Inflammatory macrophage treated with lipopolysaccharide for 1 hour (primary cell): ENCODE measurements around the gene IGSF21.
A peak's percentile ranks its signal among the peaks of the same experiment; 100 is the strongest.

Experiments used
- DNase-seq, 2 donors: peaks; one replicate each; pipeline ENCODE4 v3.0.0-alpha.2; 2020 to 2022

The IGSF21 gene

DNA sequence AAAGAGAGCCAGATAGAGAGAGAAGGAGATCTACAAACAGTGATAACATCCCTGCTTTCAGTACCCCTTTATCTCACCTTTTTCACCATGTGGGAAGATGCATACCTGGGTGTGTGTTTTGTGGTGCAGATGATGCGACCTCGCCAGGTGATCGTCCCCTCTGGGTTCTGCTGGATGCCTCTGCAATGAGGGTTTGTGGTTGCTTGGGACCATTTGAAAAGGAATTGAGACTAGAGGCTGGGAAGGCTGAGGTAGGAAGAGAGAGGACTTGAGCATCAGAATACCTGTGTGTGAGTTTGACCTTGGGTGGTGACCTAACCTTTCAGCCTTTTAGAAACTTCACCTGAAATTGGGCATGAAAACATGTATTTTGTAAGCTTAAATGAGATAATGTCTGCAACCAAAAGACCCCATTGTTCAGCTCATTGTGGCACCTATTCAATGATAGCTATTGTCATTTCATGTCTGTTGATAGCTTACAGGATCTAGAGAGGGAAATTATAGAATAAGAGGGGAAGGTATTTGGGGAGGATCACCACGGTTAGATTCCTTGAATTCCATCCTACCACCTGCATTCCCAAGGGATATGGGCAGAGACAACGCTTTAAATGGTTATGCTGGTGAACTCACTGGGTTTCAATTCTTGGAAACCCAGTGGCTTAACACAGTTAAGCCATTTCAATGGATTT, 125.7 kb downstream of the IGSF21 start:
- DNase-seq: no peak

GRCh38 chr1:18234790-18235242, 127.2 kb downstream of the IGSF21 start:
- peak; percentile 22 to 77 for DNase-seq

DNA sequence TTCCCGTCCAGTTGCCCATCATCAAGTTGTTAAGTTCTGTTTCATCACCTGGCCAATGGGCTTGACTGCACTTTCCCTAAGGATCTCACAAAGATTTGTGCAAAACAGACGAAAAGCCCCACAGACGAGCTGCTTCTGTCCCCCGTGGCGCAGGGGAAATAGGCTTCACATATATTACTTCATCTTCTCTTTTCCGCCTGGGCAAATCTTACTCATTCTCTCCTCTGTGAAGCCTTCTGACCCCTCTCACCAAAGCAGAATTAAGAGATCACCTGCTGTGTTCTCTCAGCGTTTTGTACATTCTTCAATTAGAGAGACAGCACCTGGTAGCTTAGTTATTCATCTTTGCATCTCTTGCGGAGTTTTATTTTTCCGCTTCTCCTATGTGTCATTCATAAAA, 129.8 kb downstream of the IGSF21 start:
- DNase-seq: no peak

GRCh38 chr1:18238190-18238589, 130.6 kb downstream of the IGSF21 start:
- DNase-seq: no peak

GRCh38 chr1:18239671-18240070, 132.1 kb downstream of the IGSF21 start:
- no peak for DNase-seq

GRCh38 chr1:18240906-18241305, 133.3 kb downstream of the IGSF21 start:
- DNase-seq: no peak

- no peak for DNase-seq
Measured at GRCh38 chr1:18241891-18242290, 134.3 kb downstream of the IGSF21 start.

- no peak for DNase-seq
Measured at GRCh38 chr1:18243503-18244175, 136.0 kb downstream of the IGSF21 start.

GRCh38 chr1:18244762-18245161, 137.2 kb downstream of the IGSF21 start:
- DNase-seq: no peak

DNA sequence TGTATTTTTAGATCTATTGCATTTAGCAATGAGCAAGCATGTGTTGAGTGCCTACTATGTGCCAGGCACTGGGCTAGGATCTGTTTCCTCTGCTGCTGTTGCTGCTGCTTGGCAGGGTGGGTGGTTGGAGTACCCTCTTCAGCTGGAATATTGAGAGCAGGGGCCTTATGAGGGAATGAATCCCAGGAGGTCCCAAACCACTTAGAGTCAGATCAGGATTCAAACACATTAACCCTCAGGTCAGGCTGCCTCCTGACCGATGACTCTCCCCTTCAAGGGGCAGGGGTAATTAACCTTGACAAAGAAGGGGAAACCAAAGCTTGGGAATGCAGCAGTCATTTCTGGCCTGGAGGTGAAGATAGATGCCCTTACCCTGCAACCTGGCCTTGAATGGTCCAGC, 138.0 kb downstream of the IGSF21 start:
- DNase-seq: no peak

- no peak for DNase-seq
Measured at GRCh38 chr1:18246543-18246942, 138.9 kb downstream of the IGSF21 start.

- no peak for DNase-seq
Measured at GRCh38 chr1:18247151-18247550, 139.6 kb downstream of the IGSF21 start.

DNA sequence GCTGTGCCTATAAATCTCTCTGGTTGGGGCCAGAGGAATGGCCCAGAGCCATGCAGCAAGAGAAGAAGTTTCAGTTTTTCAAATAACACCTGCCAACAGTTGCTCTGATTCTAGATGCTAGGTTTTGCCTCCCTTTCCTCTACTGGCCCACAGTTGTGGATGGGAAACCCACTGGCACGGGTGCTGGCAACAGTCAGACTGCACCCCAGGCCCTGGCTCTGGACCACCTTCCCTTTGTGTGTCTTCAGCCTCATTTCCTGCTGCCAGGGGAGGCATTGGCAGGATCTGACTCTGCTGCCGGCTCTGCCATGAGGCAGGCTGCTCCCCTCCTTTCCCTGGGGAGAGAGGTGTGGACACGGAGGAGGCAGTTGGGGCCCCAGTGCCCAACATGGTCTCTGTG, 142.0 kb downstream of the IGSF21 start:
- DNase-seq: no peak

- no peak for DNase-seq
Measured at GRCh38 chr1:18253093-18253492, 145.5 kb downstream of the IGSF21 start.

GRCh38 chr1:18256282-18257235, 149.0 kb downstream of the IGSF21 start:
- DNase-seq: peak; percentile 1 to 15

DNA sequence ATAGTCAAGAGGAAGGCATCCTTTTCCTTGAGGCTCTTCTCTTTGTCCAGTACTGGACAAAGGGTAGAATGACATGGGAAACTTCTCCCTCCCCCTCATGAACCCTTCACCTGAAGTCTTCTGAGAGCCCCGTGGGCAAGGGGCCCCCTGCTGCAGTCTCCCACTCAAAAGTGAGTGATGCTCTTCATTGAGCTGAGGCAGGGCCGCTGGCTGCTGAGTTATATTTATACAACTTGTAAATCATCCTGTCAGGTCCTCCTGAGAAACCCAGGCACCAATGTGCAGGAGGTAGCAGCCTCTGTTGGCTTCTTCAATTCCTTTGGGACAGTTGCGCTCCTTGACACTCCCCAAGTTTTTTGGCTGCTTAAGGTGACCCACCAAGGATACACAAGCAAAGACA, 150.2 kb downstream of the IGSF21 start:
- DNase-seq: no peak

DNA sequence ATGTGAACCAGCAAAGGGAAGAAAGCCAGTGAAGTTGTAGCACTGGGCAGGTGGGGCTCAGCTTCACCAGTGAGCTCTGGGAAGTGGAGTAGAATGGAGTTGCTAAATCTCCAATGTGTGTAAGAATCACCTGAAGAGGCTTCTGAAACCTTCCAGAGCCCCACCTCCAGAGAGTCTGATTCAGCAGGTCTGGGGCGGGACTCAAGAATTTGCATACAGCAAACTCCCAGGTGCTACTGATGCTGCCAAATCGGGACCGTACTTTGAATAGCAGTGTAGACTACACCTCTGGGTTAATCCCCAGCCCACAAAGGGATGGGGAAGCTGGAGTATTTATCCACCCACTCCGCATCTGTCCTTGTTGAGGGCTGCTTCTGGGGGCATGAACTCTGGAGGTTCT, 154.3 kb downstream of the IGSF21 start:
- no peak for DNase-seq

GRCh38 chr1:18262726-18263125, 155.1 kb downstream of the IGSF21 start:
- DNase-seq: no peak

DNA sequence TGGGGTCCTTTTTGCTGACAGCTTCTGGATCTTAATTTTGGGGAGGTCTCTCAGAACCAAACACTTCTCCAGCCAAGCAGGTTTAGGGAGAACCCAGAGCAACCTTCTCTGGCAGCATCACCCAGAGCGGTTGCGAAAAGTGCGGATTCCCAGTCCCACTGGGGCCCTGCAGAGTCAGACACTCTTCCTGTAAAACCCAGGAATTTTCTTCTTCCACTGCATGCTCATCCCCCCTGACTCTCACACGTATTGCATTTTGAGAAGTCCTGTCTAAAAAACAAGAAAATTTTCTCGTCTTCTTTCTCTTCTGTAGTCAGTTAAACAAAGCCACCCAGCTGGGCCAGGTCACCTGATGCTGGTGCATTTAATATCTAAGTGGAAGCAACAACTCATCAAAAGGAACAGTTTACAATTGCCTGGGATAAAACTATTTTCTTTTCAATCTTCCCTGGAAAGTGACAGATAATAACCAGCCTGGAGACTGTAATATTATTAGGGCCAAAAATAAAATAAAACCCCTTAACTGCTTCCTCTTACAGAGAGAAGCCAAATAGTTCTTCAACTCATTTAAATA, 156.0 kb downstream of the IGSF21 start:
- no peak for DNase-seq

DNA sequence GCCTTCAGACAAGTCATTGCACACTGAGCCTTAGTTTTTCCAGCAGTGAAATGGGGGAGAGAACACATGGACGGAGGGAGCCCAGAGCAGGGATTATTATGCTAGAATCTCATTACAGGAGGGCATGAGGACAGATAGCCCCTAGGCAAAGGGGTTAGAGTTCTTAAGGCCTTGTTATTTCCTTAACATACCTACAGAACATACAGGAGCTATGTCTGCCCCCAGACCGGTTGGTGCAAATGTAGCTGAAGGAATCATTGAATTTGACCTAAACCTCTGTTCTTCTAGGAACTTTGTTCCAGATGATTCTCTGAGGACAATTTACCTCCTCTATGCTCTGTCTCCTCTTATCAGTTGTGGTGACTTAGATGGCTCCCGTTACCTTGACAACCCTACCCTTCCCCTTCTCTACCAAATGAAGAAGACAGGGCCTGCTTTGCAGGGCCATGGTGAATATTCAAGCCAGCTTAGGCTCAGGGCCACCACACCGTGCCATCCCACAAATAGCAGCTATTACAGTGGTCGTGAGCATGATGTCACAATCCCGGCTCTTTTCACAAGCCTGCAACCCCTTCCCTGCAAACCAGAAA, 156.9 kb downstream of the IGSF21 start:
- DNase-seq: no peak

DNA sequence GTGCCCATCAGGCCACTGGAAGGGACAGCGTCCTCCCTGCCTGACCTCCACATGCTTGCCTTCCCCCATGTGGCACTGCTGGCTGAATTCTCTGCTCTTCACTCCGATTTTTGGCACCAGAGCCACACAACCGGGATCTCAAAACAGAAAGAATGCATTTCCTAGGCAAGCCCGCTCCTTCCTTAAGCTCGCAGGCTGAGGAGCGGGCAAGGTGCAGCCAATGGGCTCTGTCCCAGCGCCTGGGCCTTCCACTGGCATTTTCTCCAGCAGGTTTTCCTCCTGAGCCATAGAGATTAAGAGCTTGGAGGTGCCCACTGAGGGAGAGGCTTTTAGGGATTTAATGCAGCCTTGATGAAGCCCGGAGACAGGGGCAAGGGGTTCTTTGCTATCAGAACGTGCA, 158.0 kb downstream of the IGSF21 start:
- no peak for DNase-seq

GRCh38 chr1:18266391-18266790, 158.8 kb downstream of the IGSF21 start:
- DNase-seq: no peak

DNA sequence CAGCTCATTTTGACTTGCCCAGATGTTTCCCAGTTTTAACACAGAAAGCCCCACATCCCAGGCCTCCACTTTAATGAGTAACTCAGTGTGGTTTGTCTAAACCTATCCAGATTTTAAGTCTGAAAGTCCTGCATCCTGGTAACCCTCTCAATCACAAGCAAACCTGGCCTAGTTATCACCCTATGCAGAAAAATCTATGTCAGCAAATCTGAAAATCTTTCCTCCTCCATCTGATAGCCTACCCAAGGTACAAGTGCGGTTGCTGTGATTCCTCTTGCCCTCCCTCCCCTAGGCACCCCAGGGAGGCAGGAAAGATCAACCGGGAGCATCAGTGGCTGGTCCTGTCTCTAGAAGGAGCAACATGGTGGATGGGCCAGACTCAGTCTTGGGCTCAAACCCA, 163.7 kb downstream of the IGSF21 start:
- no peak for DNase-seq
